ENCODE measurements around the gene NPC1L1.

NPC1L1 gene

GRCh38 chr7:44470628-44471245 is 70.4 kb downstream of the NPC1L1 start:
- DNase-seq (ENCODE audit: low spot score) = no peak

GRCh38 chr7:44470135-44470479 is 71.0 kb downstream of the NPC1L1 start:
- DNase-seq (ENCODE audit: low spot score) = no peak

GRCh38 chr7:44469461-44470134 is 71.5 kb downstream of the NPC1L1 start:
- no peak for DNase-seq (ENCODE audit: low spot score)

GRCh38 chr7:44467217-44467548 is 73.9 kb downstream of the NPC1L1 start:
- no peak for DNase-seq (ENCODE audit: low spot score)

GRCh38 chr7:44466300-44467216 is 74.6 kb downstream of the NPC1L1 start:
- no peak for DNase-seq (ENCODE audit: low spot score)

- no peak for DNase-seq (ENCODE audit: low spot score)
Observed at GRCh38 chr7:44465490-44465889, 75.6 kb downstream of the NPC1L1 start.

GRCh38 chr7:44463169-44463808 is 77.8 kb downstream of the NPC1L1 start:
- DNase-seq (ENCODE audit: low spot score) = peak; percentile 37

Data from RKO (cell line).